HG03460 (cell line): ENCODE measurements around the gene RSPRY1.

Experiments
- ATAC-seq: cut with Tn5 transposase; IDR thresholded peaks from one replicate; pipeline ENCODE4 v1.9.1; 2021; ENCODE audit not compliant: unreplicated experiment

RSPRY1 gene

DNA sequence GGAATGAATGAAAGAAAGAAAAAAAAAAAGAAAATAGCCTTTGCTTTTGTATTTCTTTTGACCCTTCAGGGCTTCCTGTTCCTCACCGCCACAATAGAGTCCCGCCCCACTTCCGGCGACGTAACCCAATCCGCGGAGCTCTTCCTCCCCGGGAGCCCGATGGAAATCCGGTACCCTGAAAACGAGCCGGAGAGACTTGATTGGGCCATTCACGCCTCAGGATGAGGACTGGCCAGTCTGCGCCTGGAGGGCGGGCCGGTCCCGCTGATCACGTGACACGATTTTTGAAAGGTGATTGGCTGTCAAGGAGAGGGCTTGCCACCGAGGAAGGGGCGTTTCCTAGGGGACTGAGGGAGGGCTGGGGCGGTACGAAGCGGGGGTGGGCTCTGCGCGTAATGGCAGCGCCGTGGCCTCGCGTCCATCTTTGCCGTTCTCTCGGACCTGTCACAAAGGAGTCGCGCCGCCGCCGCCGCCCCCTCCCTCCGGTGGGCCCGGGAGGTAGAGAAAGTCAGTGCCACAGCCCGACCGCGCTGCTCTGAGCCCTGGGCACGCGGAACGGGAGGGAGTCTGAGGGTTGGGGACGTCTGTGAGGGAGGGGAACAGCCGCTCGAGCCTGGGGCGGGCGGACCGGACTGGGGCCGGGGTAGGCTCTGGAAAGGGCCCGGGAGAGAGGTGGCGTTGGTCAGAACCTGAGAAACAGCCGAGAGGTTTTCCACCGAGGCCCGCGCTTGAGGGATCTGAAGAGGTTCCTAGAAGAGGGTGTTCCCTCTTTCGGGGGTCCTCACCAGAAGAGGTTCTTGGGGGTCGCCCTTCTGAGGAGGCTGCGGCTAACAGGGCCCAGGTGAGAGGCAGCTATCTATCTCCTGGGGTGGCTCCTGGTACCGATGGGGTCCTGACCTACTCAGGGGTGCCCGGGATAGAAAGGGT is at the start of gene RSPRY1, which contains the start of gene PSME3IP1:
RSPRY1 (plus strand) TSS at position 385 of the 927 bp plus-strand sequence. CDS start 18,330 bp downstream, outside the sequence.
PSME3IP1 (minus strand) TSS at position 95 of the 927 bp plus-strand sequence. CDS start 12,185 bp downstream, outside the sequence.
- ATAC-seq: peak; percentile 79

- no peak for ATAC-seq
Observed at GRCh38 chr16:57137043-57137442, 49.1 kb upstream of the RSPRY1 start.

- no peak for ATAC-seq
Observed at GRCh38 chr16:57137566-57138273, 48.4 kb upstream of the RSPRY1 start.

- ATAC-seq: no peak
Observed at GRCh38 chr16:57138281-57138935, 47.7 kb upstream of the RSPRY1 start.

DNA sequence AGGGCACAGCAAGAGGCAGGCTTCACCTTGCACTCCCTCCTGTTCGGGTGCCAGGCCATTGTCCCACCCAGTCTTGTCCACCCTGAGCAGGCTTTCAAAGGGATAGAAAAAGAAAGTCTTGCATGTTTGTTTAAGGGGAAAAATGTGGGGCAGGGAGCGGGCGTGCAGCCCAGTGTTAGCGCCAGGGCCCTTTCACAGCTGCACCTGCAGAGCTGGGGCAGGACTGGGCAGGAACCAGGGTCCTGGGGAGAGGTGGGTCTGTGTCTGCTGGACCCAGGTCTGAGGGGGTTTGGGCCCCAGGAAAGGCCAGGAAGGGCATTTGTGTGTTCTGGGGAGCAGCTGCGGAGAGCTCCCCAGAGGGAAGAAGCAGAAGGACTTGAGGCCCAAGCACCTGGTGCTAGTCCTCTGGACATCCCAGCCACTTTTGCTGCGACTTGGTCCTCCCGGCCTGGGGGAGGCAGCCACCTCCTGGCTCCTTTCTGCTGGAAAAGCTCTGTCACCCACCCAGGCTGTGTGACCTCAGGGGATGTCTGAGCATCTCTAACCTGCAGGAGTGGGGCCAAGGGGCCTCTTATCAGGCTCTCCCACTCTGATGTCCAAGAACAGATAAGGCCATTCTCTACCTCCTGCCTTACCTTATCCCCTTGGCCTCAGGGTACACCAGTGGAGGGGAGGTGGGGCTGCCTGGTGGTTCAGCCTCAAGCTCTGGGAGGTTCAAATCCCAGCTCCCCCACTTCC is 45.0 kb upstream of the RSPRY1 start:
- ATAC-seq: no peak

- ATAC-seq: peak; percentile 60
Observed at GRCh38 chr16:57141822-57142631, 44.1 kb upstream of the RSPRY1 start.

- ATAC-seq: no peak
Observed at GRCh38 chr16:57143149-57143921, 42.8 kb upstream of the RSPRY1 start.

DNA sequence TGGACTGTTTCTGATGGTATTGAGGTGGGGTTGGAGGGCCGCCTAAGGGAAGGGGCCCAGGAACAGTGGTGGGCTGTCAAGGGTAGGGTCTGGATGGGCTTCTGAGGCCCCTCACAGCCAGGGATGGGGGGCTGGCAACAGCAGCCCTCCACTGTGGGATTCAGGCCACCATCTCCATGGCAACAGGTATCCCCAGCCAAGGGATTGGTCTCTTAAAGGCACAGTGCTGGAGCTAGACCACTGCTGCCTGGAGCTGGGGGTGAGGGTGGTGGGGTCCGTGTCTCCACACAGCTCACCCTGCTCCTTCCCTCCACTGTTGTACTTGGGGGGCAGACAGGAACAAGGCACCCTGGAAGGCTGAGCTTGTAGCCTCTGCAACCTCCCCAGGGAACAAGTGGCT is 42.1 kb upstream of the RSPRY1 start:
- no peak for ATAC-seq

- no peak for ATAC-seq
Observed at GRCh38 chr16:57145046-57146021, 40.8 kb upstream of the RSPRY1 start.

GRCh38 chr16:57146040-57146647 is 40.0 kb upstream of the RSPRY1 start:
- no peak for ATAC-seq

DNA sequence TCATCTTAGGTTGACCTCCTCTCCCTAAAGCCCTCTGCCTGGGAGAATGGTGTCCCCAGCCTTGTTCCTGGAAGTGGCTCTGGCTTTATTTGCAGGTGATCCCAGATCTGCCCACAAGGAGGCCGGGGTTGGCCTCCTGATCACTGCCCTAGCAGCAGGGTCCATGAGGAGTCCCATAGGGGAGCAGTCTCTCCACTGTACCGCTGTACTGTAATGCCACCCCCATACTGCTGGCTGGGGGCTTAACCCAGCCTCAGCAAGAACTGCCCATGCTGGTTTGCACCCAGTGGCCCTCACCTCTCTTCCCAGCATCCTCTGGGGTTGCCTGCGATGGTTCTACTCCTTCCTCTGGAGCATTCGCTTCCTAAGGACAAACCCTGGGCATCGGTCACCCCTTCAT is 39.4 kb upstream of the RSPRY1 start:
- ATAC-seq: no peak

GRCh38 chr16:57147381-57148221 is 38.5 kb upstream of the RSPRY1 start:
- ATAC-seq: no peak

- ATAC-seq: no peak
Observed at GRCh38 chr16:57148481-57148880, 37.6 kb upstream of the RSPRY1 start.

DNA sequence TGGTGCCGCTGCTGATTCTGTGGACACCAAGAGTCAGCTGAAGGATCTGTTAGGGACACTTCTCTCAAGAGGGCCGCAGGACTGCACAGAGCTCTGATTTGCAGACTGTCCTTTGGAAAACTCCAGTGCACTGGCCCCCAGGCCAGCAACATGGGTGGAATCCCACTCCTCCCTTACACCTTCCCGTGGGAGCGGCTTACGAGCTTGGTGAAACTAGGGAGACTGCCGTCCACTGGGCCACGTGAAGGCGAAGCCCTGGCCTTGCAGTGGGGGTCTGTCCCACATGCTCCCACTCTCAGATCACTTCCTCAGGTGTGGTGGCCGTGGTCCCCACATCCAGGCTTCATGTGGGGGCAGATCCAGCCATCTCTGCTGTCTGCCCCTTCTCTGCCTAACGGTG is 36.7 kb upstream of the RSPRY1 start:
- no peak for ATAC-seq

DNA sequence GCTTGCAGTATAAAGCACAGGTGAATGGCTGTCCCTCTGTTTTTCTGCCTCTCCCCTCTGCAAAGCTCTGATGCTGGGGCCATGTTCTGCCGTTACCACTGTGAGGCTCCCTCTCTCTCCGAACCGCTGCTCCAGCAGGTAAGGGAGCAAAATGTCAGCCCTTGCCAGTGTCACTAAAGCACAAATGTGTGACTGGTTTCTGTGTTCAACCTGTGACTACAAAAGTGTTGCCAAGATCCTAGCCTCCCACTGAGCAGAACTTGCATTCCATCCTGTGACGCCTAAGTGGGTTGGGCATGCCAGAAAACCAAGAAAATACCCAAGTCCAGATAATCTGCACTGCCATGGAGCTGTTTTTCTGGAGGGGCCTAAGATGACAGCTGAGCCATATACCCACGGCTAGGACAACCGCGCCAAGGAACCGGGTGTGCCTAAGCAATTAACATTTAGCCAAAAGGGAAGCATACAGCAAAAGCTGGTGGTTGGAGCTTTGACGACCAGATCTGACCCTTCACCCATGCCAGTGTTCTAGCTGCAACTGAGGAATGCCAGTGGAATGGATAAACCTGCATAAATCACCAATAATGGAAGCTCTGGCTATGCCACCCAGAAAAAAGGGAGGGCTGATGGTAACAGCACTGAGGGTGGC is 35.3 kb upstream of the RSPRY1 start:
- no peak for ATAC-seq

DNA sequence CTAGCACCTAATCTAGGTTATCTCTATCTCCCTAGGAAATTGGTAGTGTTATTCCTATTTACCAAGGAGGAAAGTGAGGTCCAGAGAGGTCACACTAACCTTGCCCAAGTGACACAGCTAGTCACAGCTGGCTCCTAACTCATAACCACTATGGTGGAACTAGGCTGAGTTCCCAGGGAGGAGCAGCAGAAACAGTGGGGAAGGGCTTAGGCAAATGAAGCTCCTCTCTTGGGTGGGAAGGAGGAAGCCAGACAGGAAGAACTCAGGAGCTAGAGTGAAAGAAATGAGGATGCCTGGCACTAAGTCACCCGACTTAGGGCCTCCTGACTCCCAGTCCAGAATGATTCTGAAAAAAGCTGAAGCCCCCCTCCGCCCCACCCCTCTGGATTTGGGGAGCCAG is 34.8 kb upstream of the RSPRY1 start:
- ATAC-seq: no peak
